GM20431 (cell line): ENCODE data around the gene LOXL3.

Experiments used
- in situ Hi-C: fragments of 300-500 bp; cut with MseI, MboI; formaldehyde crosslinking; loops from one replicate; pipeline ENCODE4 v1.15.0; 2020; ENCODE audit warnings: low sequenced_read_pairs; ENCODE audit not compliant: unreplicated experiment

The LOXL3 gene

GRCh38 chr2:74553892-74554819 lies at the start of gene LOXL3, which contains the start of gene DOK1:
Gene LOXL3 (minus strand): TSS chr2:74553942. CDS start chr2:74552634, 1,308 bp downstream.
Gene DOK1 (plus strand): TSS chr2:74554720. CDS start chr2:74554755, 35 bp downstream.
- in situ Hi-C loops, result no loop called here

GRCh38 chr2:74602586-74603281 lies 49.0 kb upstream of the LOXL3 start:
- in situ Hi-C loops, result no loop called here

- in situ Hi-C loops, result loop anchor here (25.0 kb wide), 1 partner anchor 112 kb away; the partner anchor contains the start of genes CCDC142, LBX2 and TTC31
These were observed 45.9 kb upstream of the LOXL3 start for GRCh38 chr2:74599676-74600075.

- in situ Hi-C loops, result loop anchor here (25.0 kb wide), 1 partner anchor 110 kb away; the partner anchor contains the start of genes CCDC142, LBX2 and TTC31
These were observed 43.7 kb upstream of the LOXL3 start for GRCh38 chr2:74597410-74597809.

GRCh38 chr2:74596584-74596983 lies 42.8 kb upstream of the LOXL3 start:
- in situ Hi-C loops, result loop anchor here (25.0 kb wide), 1 partner anchor 109 kb away; the partner anchor contains the start of genes CCDC142, LBX2 and TTC31

- in situ Hi-C loops, result loop anchor here (25.0 kb wide), 1 partner anchor 107 kb away; the partner anchor contains the start of genes CCDC142, LBX2 and TTC31
These were observed 40.4 kb upstream of the LOXL3 start for GRCh38 chr2:74593826-74594772.

- in situ Hi-C loops, result loop anchor here (25.0 kb wide), 1 partner anchor 101 kb away; the partner anchor contains the start of genes CCDC142, LBX2 and TTC31
These were observed 34.9 kb upstream of the LOXL3 start for GRCh38 chr2:74588664-74589063.

- in situ Hi-C loops, result loop anchor here (25.0 kb wide), 1 partner anchor 100 kb away; the partner anchor contains the start of genes CCDC142, LBX2 and TTC31
These were observed 34.0 kb upstream of the LOXL3 start for GRCh38 chr2:74587664-74588277.

GRCh38 chr2:74585406-74586185 lies 31.9 kb upstream of the LOXL3 start:
- in situ Hi-C loops, result loop anchor here (25.0 kb wide), 1 partner anchor 98 kb away; the partner anchor contains the start of genes CCDC142, LBX2 and TTC31

GRCh38 chr2:74584088-74584645 lies 30.4 kb upstream of the LOXL3 start:
- in situ Hi-C loops, result loop anchor here (25.0 kb wide), 1 partner anchor 97 kb away; the partner anchor contains the start of genes CCDC142, LBX2 and TTC31

- in situ Hi-C loops, result loop anchor here (25.0 kb wide), 1 partner anchor 96 kb away; the partner anchor contains the start of genes CCDC142, LBX2 and TTC31
These were observed 29.8 kb upstream of the LOXL3 start for GRCh38 chr2:74583504-74583903.

- in situ Hi-C loops, result loop anchor here (25.0 kb wide), 1 partner anchor 95 kb away; the partner anchor contains the start of genes CCDC142, LBX2 and TTC31
These were observed 28.4 kb upstream of the LOXL3 start for GRCh38 chr2:74582184-74582583.

- in situ Hi-C loops, result loop anchor here (25.0 kb wide), 1 partner anchor 94 kb away; the partner anchor contains the start of genes CCDC142, LBX2 and TTC31
These were observed 27.7 kb upstream of the LOXL3 start for GRCh38 chr2:74581463-74581862.

GRCh38 chr2:74578408-74578807 lies 24.7 kb upstream of the LOXL3 start:
- in situ Hi-C loops, result loop anchor here (10.0 to 25.0 kb wide), 2 partner anchors 91 to 256 kb away; partner anchors contain the start of genes CCDC142, HK2, LBX2 and TTC31

- in situ Hi-C loops, result loop anchor here (10.0 to 25.0 kb wide), 2 partner anchors 90 to 257 kb away; partner anchors contain the start of genes CCDC142, HK2, LBX2 and TTC31
These were observed 23.7 kb upstream of the LOXL3 start for GRCh38 chr2:74577448-74577847.

GRCh38 chr2:74576863-74577229 lies 23.1 kb upstream of the LOXL3 start:
- in situ Hi-C loops, result loop anchor here (10.0 to 25.0 kb wide), 2 partner anchors 90 to 258 kb away; partner anchors contain the start of genes CCDC142, HK2, LBX2 and TTC31
